ENCODE data around the gene LYRM7. TPM values are rescaled to one million over a fixed set of nuclear protein-coding genes. Genes with fewer than 3 reads are reported as not detected.

Gene LYRM7
- total and polyA plus RNA-seq, 8 donors, result 2.0 to 4.8 (median 3.0) TPM

DNA sequence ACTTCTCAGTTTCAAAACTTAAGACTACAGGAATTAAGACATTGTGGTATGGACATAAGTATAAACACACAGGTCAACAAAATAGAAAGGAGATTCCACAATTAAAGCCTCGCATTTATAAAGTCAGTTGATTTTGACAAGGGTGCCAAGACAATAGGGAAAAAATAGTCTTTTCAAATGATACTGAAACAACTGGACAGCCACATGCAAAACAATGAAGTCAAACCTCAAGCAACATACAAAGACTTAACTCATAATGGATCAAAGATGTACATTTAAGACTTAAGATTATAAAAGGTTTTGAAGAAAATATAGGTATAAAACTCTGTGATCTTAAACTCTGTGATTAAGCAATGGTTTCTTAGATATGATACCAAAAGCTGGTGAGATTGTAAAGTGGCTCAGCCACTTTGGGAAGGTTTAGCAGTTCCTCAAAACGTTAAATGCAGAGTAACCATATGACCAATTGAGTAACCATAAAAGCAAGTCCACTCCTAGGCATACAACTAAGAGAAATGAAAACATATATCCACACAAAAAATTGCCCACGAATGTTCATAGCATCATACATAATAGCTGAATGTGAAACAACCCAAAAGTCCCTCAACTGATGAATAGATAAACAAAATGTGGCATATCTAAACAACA, 27.6 kb upstream of the LYRM7 start:
- no peaks in the 10 kb centered on the region for H3K4me1 ChIP-seq
- intact Hi-C loops (cut with DNase I), result no loop called here
- H3K27ac ChIP-seq, result no peak overlapping the region
- no peak for FAIRE-seq
- DNase-seq, result no peak
- ATAC-seq, result no peak
- no peak overlapping the region for H3K4me3 ChIP-seq
- H3K27me3 ChIP-seq, result no peaks in the 10 kb centered on the region
- 41 to 47% methylated on average over 3 of the region's 3 CpGs for WGBS, 2 donors
- TF ChIP-seq, protein P1, sequence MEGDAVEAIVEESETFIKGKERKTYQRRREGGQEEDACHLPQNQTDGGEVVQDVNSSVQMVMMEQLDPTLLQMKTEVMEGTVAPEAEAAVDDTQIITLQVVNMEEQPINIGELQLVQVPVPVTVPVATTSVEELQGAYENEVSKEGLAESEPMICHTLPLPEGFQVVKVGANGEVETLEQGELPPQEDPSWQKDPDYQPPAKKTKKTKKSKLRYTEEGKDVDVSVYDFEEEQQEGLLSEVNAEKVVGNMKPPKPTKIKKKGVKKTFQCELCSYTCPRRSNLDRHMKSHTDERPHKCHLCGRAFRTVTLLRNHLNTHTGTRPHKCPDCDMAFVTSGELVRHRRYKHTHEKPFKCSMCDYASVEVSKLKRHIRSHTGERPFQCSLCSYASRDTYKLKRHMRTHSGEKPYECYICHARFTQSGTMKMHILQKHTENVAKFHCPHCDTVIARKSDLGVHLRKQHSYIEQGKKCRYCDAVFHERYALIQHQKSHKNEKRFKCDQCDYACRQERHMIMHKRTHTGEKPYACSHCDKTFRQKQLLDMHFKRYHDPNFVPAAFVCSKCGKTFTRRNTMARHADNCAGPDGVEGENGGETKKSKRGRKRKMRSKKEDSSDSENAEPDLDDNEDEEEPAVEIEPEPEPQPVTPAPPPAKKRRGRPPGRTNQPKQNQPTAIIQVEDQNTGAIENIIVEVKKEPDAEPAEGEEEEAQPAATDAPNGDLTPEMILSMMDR (IDR thresholded peaks at IDR 0.05), result no peak
- H3K36me3 ChIP-seq, result no peaks in the 10 kb centered on the region
- H3K9me3 ChIP-seq, result no peaks in the 10 kb centered on the region

DNA sequence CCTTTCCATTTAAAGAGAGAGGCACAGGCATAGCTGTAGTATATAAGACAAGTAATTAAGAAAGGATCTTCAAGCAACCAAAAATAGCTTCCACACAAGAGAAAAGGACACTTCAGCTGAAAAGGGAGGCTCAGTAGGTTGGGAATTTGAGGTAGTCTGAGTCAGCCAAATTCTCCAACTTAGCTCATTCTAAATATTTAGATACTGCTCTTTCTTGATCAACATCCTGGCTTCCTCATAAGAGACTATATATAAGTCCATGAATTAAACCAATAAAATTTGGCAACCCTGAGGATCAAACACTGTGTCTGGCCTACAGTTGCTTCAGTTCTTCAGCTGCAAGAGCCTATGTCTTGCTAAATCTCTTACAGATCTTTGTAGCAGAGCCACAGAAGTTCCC, 23.5 kb upstream of the LYRM7 start:
- FAIRE-seq (no peak), DNase-seq (no peak), ATAC-seq (no peak)
- H3K4me3 ChIP-seq, result no peak overlapping the region
- TF ChIP-seq, protein P1 (IDR thresholded peaks at IDR 0.05), result no peak
- intact Hi-C loops (cut with DNase I), result no loop called here
- no peaks in the 10 kb centered on the region for H3K36me3 ChIP-seq
- H3K27me3 ChIP-seq, result no peaks in the 10 kb centered on the region
- H3K9me3 ChIP-seq, result no peaks in the 10 kb centered on the region
- H3K27ac ChIP-seq, result no peak overlapping the region
- H3K4me1 ChIP-seq, result no peaks in the 10 kb centered on the region

DNA sequence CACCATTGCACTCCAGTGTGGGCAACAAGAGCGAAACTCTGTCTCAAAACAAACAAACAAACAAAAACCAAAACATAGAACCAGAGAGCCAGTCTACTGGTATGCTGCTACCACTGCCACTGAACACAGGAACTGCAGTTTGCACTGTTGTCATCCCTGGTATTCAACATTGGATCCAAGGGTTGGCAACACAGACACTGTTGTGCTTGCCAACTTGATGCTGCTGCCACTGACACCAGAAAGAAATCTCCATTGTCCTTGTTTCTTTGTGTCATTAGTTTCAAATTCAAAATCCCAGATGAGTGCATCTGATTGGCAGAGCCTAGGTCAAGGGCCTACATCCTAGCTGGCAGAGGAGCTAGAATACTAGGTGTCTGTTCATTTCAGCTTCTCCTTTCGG, 21.9 kb upstream of the LYRM7 start:
- Histone ChIP-seq H3K4me3 (no peak overlapping the region), H3K36me3 (no peaks in the 10 kb centered on the region), H3K27me3 (no peaks in the 10 kb centered on the region), H3K27ac (no peak overlapping the region), H3K9me3 (no peaks in the 10 kb centered on the region), H3K4me1 (no peaks in the 10 kb centered on the region)
- WGBS, 2 donors, result 91 to 95% methylated on average over 2 of the region's 2 CpGs
- intact Hi-C loops (cut with DNase I), result no loop called here
- FAIRE-seq (no peak), ATAC-seq (no peak), DNase-seq (no peak)
- TF ChIP-seq, protein P1 (IDR thresholded peaks at IDR 0.05), result no peak

DNA sequence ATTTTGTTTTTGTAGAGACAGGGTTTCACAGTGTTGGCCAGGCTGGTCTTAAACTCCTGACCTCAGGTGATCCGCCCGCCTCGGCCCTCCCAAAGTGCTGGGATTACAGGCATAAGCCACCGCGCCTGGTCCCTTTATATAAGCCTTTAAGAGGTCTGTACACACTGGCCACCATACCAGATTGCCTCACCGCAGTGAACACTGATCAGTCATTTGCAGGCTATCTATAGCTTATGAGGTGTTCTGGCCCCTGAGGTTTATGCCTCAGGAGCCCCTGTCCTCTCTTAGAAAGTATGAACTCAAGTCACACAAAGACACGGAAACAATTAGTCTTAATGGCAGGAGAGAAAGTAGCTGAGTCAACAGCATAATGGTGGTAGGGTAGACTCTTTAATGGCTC, 20.3 kb upstream of the LYRM7 start:
- no peak overlapping the region for H3K27ac ChIP-seq
- FAIRE-seq (no peak), DNase-seq (no peak), ATAC-seq (no peak)
- no peaks in the 10 kb centered on the region for H3K4me1 ChIP-seq
- 89 to 93% methylated on average over 7 of the region's 7 CpGs for WGBS, 2 donors
- H3K9me3 ChIP-seq, result no peaks in the 10 kb centered on the region
- H3K36me3 ChIP-seq, result no peaks in the 10 kb centered on the region
- intact Hi-C loops (cut with DNase I), result no loop called here
- no peaks in the 10 kb centered on the region for H3K27me3 ChIP-seq
- H3K4me3 ChIP-seq, result no peak overlapping the region
- TF ChIP-seq, protein P1 (IDR thresholded peaks at IDR 0.05), result no peak

DNA sequence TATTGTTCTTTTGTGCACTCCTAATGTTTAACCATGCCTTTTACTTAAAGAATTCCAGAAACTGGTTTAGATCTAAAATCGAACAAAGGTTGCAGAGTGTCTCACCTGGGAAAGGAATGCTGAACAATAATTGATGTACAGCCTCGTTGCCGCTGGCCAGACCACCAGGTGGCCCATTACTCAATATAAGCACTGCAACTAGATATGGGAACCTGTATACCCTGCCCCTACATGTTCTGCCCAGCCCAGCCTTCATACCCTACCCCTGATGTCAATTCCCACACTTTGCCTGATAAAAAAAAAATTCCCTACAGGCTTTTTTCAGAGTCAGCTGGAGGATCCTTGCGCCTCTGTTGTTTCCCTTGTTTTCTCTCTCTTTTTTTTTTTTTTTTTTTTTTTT, 19.5 kb upstream of the LYRM7 start:
- WGBS, 2 donors, result 50 to 59% methylated on average over 4 of the region's 4 CpGs
- DNase-seq (no peak), FAIRE-seq (no peak), ATAC-seq (no peak)
- no peaks in the 10 kb centered on the region for H3K4me1 ChIP-seq
- H3K36me3 ChIP-seq, result no peaks in the 10 kb centered on the region
- TF ChIP-seq, protein P1 (IDR thresholded peaks at IDR 0.05), result no peak
- no peaks in the 10 kb centered on the region for H3K9me3 ChIP-seq
- intact Hi-C loops (cut with DNase I), result no loop called here
- no peak overlapping the region for H3K4me3 ChIP-seq
- no peaks in the 10 kb centered on the region for H3K27me3 ChIP-seq
- H3K27ac ChIP-seq, result no peak overlapping the region
